Endothelial cell of umbilical vein (primary cell): ENCODE measurements around the gene KCNN1.

ENCODE experiments used
- TF ChIP-seq, protein P1 (sequence below), 2 donors: IDR thresholded peaks; 1 replicate in 1 of 2; 2 replicates in 1 of 2; pipeline ENCODE4 v1.5.1; 2011; ENCODE audit warnings: low read length in 2 of 2, mild to moderate bottlenecking in 2 of 2, moderate library complexity in 2 of 2, control low read depth in 1 of 2, inconsistent platforms in 1 of 2, low read depth in 1 of 2; ENCODE audit not compliant: insufficient read depth in 1 of 2; ENCODE audit errors: extremely low read depth in 1 of 2
- TF ChIP-seq, protein P2 (sequence below): IDR thresholded peaks from 2 replicates; pipeline ENCODE4 v1.6.1; 2011; ENCODE audit not compliant: insufficient read depth, insufficient read length

DNA sequence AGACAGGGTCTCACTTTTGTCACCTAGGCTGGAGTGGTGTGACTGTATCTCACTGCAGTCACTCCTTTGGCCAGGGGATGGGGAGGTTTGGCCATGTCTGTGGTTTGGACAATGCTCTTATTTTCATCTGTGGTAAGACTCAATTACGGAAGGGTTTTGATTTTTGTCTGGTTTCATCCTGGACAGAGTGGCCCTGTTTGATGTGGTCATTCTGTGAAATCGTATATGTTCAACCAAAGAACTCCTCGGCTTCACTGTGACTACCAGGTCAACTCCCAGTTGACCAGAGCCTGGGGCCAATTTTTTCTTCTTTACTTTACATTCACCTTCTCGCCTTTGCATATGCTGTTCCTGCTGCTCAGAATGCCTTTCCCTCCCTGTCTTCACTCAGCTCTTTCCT is 40.9 kb upstream of the KCNN1 start:
- TF ChIP-seq, protein P1, sequence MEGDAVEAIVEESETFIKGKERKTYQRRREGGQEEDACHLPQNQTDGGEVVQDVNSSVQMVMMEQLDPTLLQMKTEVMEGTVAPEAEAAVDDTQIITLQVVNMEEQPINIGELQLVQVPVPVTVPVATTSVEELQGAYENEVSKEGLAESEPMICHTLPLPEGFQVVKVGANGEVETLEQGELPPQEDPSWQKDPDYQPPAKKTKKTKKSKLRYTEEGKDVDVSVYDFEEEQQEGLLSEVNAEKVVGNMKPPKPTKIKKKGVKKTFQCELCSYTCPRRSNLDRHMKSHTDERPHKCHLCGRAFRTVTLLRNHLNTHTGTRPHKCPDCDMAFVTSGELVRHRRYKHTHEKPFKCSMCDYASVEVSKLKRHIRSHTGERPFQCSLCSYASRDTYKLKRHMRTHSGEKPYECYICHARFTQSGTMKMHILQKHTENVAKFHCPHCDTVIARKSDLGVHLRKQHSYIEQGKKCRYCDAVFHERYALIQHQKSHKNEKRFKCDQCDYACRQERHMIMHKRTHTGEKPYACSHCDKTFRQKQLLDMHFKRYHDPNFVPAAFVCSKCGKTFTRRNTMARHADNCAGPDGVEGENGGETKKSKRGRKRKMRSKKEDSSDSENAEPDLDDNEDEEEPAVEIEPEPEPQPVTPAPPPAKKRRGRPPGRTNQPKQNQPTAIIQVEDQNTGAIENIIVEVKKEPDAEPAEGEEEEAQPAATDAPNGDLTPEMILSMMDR (IDR thresholded peaks at IDR 0.05; ENCODE audit: extremely low read depth in 1 of 2, insufficient read depth in 1 of 2, low read depth in 1 of 2, low read length in 2 of 2), result no peak
- TF ChIP-seq, protein P2, sequence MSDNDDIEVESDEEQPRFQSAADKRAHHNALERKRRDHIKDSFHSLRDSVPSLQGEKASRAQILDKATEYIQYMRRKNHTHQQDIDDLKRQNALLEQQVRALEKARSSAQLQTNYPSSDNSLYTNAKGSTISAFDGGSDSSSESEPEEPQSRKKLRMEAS, result no peak
